Ascending aorta (tissue), 2 donors: ENCODE measurements around the gene NELL1. TPM values are rescaled to one million over a fixed set of nuclear protein-coding genes. Genes with fewer than 3 reads are reported as not detected.

Source experiments
- DNase-seq, 2 donors: peaks; one replicate each; pipeline ENCODE4 v3.0.0-alpha.2; 2019; ENCODE audit warnings: low spot score in 2 of 2
- H3K27ac ChIP-seq, 2 donors: fragments of 200-600 bp; sonication (generic); one replicate each; pipeline ENCODE4 v1.5.1; 2016 to 2017; ENCODE audit warnings: mild to moderate bottlenecking in 1 of 2
- H3K27me3 ChIP-seq: fragments of 200-600 bp; sonication (generic); one replicate; pipeline ENCODE4 v1.5.1; 2017
- H3K36me3 ChIP-seq, 2 donors: fragments of 200-600 bp; sonication (generic); one replicate each; pipeline ENCODE4 v1.5.1; 2016
- H3K4me1 ChIP-seq, 2 donors: fragments of 200-600 bp; sonication (generic); one replicate each; pipeline ENCODE4 v1.5.1; 2016 to 2017; ENCODE audit warnings: mild to moderate bottlenecking in 1 of 2
- H3K4me3 ChIP-seq, 2 donors: fragments of 200-600 bp; sonication (generic); one replicate each; pipeline ENCODE4 v1.5.1; 2016 to 2017; ENCODE audit warnings: mild to moderate bottlenecking in 1 of 2
- H3K9me3 ChIP-seq, 2 donors: fragments of 200-600 bp; sonication (generic); one replicate each; pipeline ENCODE4 v1.5.1; 2016
- CTCF ChIP-seq, 3 experiments: fragments of 200-600 bp in 2 of 3; fragments of 450-650 bp in 1 of 3; sonication (generic) in 2 of 3; IDR thresholded peaks; one replicate each; pipeline ENCODE4 v1.5.1; 2016 to 2019; ENCODE audit warnings: antibody characterized with exemption in 3 of 3, mild to moderate bottlenecking in 1 of 3, moderate library complexity in 1 of 3
- intact Hi-C: fragments of 100-400 bp; cut with DNase I; formaldehyde crosslinking; loops from one replicate; pipeline ENCODE4 v1.15.1; 2023
- total RNA-seq: library from RNA; depleted of rRNA; stranded (reverse); fragments of >200 nt; gene quantifications from one replicate; pipeline ENCODE4 v1.1.0, GENCODE V29; 2016

The NELL1 gene
- total RNA-seq, 1 donor from 2014 or later, result not detected

- Histone ChIP-seq H3K27ac (no peak overlapping the region), H3K9me3 (no peaks in the 10 kb centered on the region), H3K27me3 (no peaks in the 10 kb centered on the region), H3K36me3 (no peaks in the 10 kb centered on the region), H3K4me1 (no peaks in the 10 kb centered on the region), H3K4me3 (no peak overlapping the region)
- TF ChIP-seq CTCF (IDR thresholded peaks at IDR 0.05), result no peak
- DNase-seq, result no peak
- intact Hi-C loops, result no loop called here
Observed at GRCh38 chr11:20933086-20933485, 263.7 kb downstream of the NELL1 start.

- no peak for TF ChIP-seq CTCF (IDR thresholded peaks at IDR 0.05)
- no peaks in the 10 kb centered on the region for H3K36me3 ChIP-seq
- no peaks in the 10 kb centered on the region for H3K9me3 ChIP-seq
- no peak overlapping the region for H3K4me3 ChIP-seq
- DNase-seq, result no peak
- no peaks in the 10 kb centered on the region for H3K4me1 ChIP-seq
- no peaks in the 10 kb centered on the region for H3K27me3 ChIP-seq
- intact Hi-C loops, result no loop called here
- H3K27ac ChIP-seq, result no peak overlapping the region
Observed at GRCh38 chr11:20933958-20934357, 264.6 kb downstream of the NELL1 start.

- Histone ChIP-seq H3K9me3 (no peaks in the 10 kb centered on the region), H3K4me3 (no peak overlapping the region), H3K27ac (no peak overlapping the region), H3K27me3 (no peaks in the 10 kb centered on the region), H3K36me3 (no peaks in the 10 kb centered on the region), H3K4me1 (no peaks in the 10 kb centered on the region)
- TF ChIP-seq CTCF (IDR thresholded peaks at IDR 0.05), result no peak
- intact Hi-C loops, result no loop called here
- no peak for DNase-seq
Observed at GRCh38 chr11:20934516-20934915, 265.1 kb downstream of the NELL1 start.

DNA sequence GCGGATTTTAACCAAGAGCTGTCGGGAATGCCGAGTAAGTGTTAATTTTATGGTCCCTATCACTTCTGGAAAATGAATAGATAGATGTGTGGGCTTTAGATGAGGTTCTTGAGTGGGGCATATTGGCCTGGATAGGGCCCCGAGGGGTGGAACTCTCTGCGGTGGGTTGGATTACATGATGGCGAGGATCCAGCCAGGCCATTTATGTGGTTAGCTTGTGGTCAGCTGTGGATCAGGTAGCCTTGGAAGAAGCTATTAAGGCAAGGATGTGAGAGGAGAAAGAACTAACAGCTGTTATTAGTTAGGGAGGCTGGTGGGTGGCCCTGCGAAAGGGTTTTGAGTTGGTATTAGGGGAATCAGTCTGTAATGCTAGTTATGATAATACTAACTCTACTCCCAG lies 268.4 kb downstream of the NELL1 start:
- no peak for DNase-seq
- intact Hi-C loops, result no loop called here

GRCh38 chr11:20949585-20949984 lies 280.2 kb downstream of the NELL1 start:
- H3K36me3 ChIP-seq, result no peaks in the 10 kb centered on the region
- no peak overlapping the region for H3K4me3 ChIP-seq
- H3K27me3 ChIP-seq, result no peaks in the 10 kb centered on the region
- H3K27ac ChIP-seq, result no peak overlapping the region
- intact Hi-C loops, result no loop called here
- no peaks in the 10 kb centered on the region for H3K9me3 ChIP-seq
- TF ChIP-seq CTCF (IDR thresholded peaks at IDR 0.05), result no peak
- no peak for DNase-seq
- no peaks in the 10 kb centered on the region for H3K4me1 ChIP-seq

More for the DNA sequence above, 268.4 kb downstream of the NELL1 start:
- TF ChIP-seq CTCF (IDR thresholded peaks at IDR 0.05), result no peak
- H3K27me3 ChIP-seq, result no peaks in the 10 kb centered on the region
- no peak overlapping the region for H3K27ac ChIP-seq
- no peaks in the 10 kb centered on the region for H3K36me3 ChIP-seq
- H3K4me3 ChIP-seq, result no peak overlapping the region
- H3K4me1 ChIP-seq, result no peaks in the 10 kb centered on the region
- H3K9me3 ChIP-seq, result no peaks in the 10 kb centered on the region

GRCh38 chr11:20962581-20962980 lies 293.2 kb downstream of the NELL1 start:
- peak; percentile 24 to 63 for DNase-seq
- intact Hi-C loops, result no loop called here
- Histone ChIP-seq H3K4me1 (peaks cover 0 to 2% of the 10 kb centered on the region in 2 donors), H3K9me3 (no peaks in the 10 kb centered on the region), H3K36me3 (no peaks in the 10 kb centered on the region), H3K27me3 (no peaks in the 10 kb centered on the region), H3K4me3 (no peak overlapping the region), H3K27ac (peak overlapping the region in 1 of 2 donors; percentile 69)
- no peak for TF ChIP-seq CTCF (IDR thresholded peaks at IDR 0.05)
